ENCODE measurements around the gene TERT.

Gene TERT

DNA sequence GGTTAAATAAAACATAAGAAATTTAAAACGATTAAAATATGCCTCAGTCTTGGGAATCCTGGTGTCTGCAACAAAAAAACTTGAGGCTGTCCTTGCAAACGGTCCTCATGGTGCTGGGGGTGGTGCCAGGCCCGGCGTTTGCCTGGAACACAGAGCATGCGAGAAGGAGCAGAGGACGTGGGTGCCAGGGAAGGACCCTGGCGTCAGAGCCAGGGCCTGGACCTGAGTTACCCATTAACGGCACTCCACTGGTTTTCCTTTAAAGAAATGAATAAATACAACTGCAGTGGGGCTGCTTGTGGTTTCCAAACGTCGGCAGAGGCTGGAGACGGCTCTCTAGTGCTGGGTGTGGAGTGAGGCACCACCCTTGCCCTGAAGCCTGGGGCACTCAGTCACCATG is 69.8 kb downstream of the TERT start, which contains the start of gene SLC6A18:
SLC6A18 (plus strand) TSS at position 301 of the 400 bp plus-strand sequence; CDS start at position 398, 97 bp downstream.
- Histone ChIP-seq H3K9ac (ENCODE audit: low read depth, low read length) (no peak within 1 kb of the TSS), H3K4me1 (ENCODE audit: insufficient read depth, low read length) (peaks cover 20% of the 10 kb centered on the region), H3K79me2 (ENCODE audit: insufficient read depth, low read length) (no peaks in the 10 kb centered on the region), H3K4me2 (ENCODE audit: insufficient read depth, low read length) (no peak within 1 kb of the TSS), H3K36me3 (ENCODE audit: insufficient read depth, low read length) (no peaks in the 10 kb centered on the region), H3K4me3 (ENCODE audit: low read depth in 1 of 2, low read length in 2 of 2) (no peak within 1 kb of the TSS), H3K27me3 (ENCODE audit: insufficient read depth, low read length, poor library complexity) (no peaks in the 10 kb centered on the region), H3K9me3 (ENCODE audit: insufficient read depth, low read length, severe bottlenecking) (no peaks in the 10 kb centered on the region), H4K20me1 (ENCODE audit: insufficient read depth, low read length) (no peaks in the 10 kb centered on the region), H3K27ac (ENCODE audit: low read length) (no peak within 1 kb of the TSS), H2AFZ (ENCODE audit: low read depth, low read length) (no peak within 1 kb of the TSS)
- no peak for TF ChIP-seq EZH2 (IDR thresholded peaks at IDR 0.05; ENCODE audit: borderline replicate concordance, low read depth, low read length, severe bottlenecking)
- TF ChIP-seq, protein P1, sequence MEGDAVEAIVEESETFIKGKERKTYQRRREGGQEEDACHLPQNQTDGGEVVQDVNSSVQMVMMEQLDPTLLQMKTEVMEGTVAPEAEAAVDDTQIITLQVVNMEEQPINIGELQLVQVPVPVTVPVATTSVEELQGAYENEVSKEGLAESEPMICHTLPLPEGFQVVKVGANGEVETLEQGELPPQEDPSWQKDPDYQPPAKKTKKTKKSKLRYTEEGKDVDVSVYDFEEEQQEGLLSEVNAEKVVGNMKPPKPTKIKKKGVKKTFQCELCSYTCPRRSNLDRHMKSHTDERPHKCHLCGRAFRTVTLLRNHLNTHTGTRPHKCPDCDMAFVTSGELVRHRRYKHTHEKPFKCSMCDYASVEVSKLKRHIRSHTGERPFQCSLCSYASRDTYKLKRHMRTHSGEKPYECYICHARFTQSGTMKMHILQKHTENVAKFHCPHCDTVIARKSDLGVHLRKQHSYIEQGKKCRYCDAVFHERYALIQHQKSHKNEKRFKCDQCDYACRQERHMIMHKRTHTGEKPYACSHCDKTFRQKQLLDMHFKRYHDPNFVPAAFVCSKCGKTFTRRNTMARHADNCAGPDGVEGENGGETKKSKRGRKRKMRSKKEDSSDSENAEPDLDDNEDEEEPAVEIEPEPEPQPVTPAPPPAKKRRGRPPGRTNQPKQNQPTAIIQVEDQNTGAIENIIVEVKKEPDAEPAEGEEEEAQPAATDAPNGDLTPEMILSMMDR (IDR thresholded peaks at IDR 0.05; ENCODE audit: borderline replicate concordance, extremely low read depth, low read length, poor library complexity, severe bottlenecking): no peak
- no peak for DNase-seq
- no peak for ATAC-seq (ENCODE audit: insufficient read depth, low read depth)

DNA sequence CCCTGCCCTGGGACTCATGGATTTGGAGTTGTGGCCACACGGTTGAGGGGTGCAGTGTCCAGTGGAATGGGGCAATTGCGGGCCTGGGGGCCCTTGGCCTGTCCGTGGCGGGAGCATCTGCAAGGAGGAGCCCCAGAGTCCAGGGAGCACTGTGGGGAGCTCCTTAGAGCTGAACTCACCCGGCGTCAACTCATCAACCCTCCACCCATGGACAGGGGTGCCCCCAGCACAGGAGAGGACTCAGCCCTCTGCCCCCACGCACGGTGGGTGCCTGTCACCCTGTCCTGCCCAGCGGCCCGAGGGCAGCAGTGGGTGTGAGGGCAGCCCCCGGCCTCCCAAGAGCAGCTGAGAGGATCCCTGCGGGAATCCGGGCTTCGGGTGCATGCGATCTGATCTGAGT is 70.2 kb downstream of the TERT start:
- DNase-seq (no peak), ATAC-seq (ENCODE audit: insufficient read depth, low read depth) (no peak)
- H3K79me2 ChIP-seq (ENCODE audit: insufficient read depth, low read length): no peaks in the 10 kb centered on the region

DNA sequence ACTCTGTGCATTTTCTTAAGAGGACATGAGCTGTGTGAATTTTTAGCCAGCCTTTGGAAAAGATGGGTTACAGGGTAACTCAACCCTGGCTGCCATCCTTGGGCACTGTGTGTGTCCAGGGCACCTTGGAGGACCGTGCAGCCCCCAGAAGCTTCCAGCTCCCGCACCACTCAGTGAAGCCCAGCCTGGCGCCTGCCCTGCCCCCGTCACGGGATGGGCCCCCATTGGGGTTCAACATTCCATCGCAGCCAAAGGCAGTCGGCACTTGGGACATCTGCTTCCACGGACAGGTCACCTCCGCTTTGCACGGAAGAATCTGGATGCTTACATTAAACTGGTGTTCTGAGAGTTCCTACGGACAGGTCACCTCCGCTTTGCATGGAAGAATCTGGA is 71.6 kb downstream of the TERT start:
- DNase-seq: no peak
- no peaks in the 10 kb centered on the region for H3K79me2 ChIP-seq (ENCODE audit: insufficient read depth, low read length)
- ATAC-seq (ENCODE audit: insufficient read depth, low read depth): no peak
- H3K4me1 ChIP-seq (ENCODE audit: insufficient read depth, low read length): peaks cover 11% of the 10 kb centered on the region
- no peak overlapping the region for H2AFZ ChIP-seq (ENCODE audit: low read depth, low read length)
- H3K4me2 ChIP-seq (ENCODE audit: insufficient read depth, low read length): no peak overlapping the region
- no peak overlapping the region for H3K4me3 ChIP-seq (ENCODE audit: low read depth in 1 of 2, low read length in 2 of 2)
- no peaks in the 10 kb centered on the region for H4K20me1 ChIP-seq (ENCODE audit: insufficient read depth, low read length)
- H3K9me3 ChIP-seq (ENCODE audit: insufficient read depth, low read length, severe bottlenecking): no peaks in the 10 kb centered on the region
- H3K27me3 ChIP-seq (ENCODE audit: insufficient read depth, low read length, poor library complexity): no peaks in the 10 kb centered on the region
- TF ChIP-seq, protein P1 (IDR thresholded peaks at IDR 0.05; ENCODE audit: borderline replicate concordance, extremely low read depth, low read length, poor library complexity, severe bottlenecking): no peak
- no peak for TF ChIP-seq EZH2 (IDR thresholded peaks at IDR 0.05; ENCODE audit: borderline replicate concordance, low read depth, low read length, severe bottlenecking)
- H3K9ac ChIP-seq (ENCODE audit: low read depth, low read length): no peak overlapping the region
- H3K27ac ChIP-seq (ENCODE audit: low read length): no peak overlapping the region
- H3K36me3 ChIP-seq (ENCODE audit: insufficient read depth, low read length): no peaks in the 10 kb centered on the region

More for the DNA sequence above, 70.2 kb downstream of the TERT start:
- H3K4me2 ChIP-seq (ENCODE audit: insufficient read depth, low read length): no peak overlapping the region
- no peak overlapping the region for H3K27ac ChIP-seq (ENCODE audit: low read length)
- TF ChIP-seq, protein P1 (IDR thresholded peaks at IDR 0.05; ENCODE audit: borderline replicate concordance, extremely low read depth, low read length, poor library complexity, severe bottlenecking): no peak
- TF ChIP-seq EZH2 (IDR thresholded peaks at IDR 0.05; ENCODE audit: borderline replicate concordance, low read depth, low read length, severe bottlenecking): no peak
- no peaks in the 10 kb centered on the region for H4K20me1 ChIP-seq (ENCODE audit: insufficient read depth, low read length)
- peaks cover 16% of the 10 kb centered on the region for H3K4me1 ChIP-seq (ENCODE audit: insufficient read depth, low read length)
- H3K9me3 ChIP-seq (ENCODE audit: insufficient read depth, low read length, severe bottlenecking): no peaks in the 10 kb centered on the region
- H3K36me3 ChIP-seq (ENCODE audit: insufficient read depth, low read length): no peaks in the 10 kb centered on the region
- H3K27me3 ChIP-seq (ENCODE audit: insufficient read depth, low read length, poor library complexity): no peaks in the 10 kb centered on the region
- no peak overlapping the region for H3K4me3 ChIP-seq (ENCODE audit: low read depth in 1 of 2, low read length in 2 of 2)
- H3K9ac ChIP-seq (ENCODE audit: low read depth, low read length): no peak overlapping the region
- H2AFZ ChIP-seq (ENCODE audit: low read depth, low read length): no peak overlapping the region
